Stomach (tissue), 9 donors: Measurements from ENCODE around the gene CMIP. TPM values are rescaled to one million over a fixed set of nuclear protein-coding genes. Genes with fewer than 3 reads are reported as not detected.

Source experiments
- DNase-seq, 2 donors: peaks; one replicate each; pipeline versions ENCODE4 v3.0.0 to v3.0.0-alpha.2; 2013 to 2019
- H3K27ac ChIP-seq, 5 donors: fragments of 200-600 bp in 4 of 5; sonication (generic) in 4 of 5; one replicate each; pipeline ENCODE4 v1.5.1; 2013 to 2019; ENCODE audit warnings: mild to moderate bottlenecking in 1 of 5, moderate library complexity in 1 of 5
- H3K27me3 ChIP-seq, 3 donors: fragments of 200-600 bp; sonication (generic); one replicate each; pipeline ENCODE4 v1.5.1; 2017 to 2019; ENCODE audit warnings: mixed run types in 1 of 3
- H3K36me3 ChIP-seq, 4 donors: fragments of 200-600 bp; sonication (generic); 1 replicate in 3 of 4; 2 replicates in 1 of 4; pipeline ENCODE4 v1.5.1; 2016 to 2019
- H3K4me1 ChIP-seq, 4 donors: fragments of 200-600 bp; sonication (generic); one replicate each; pipeline ENCODE4 v1.5.1; 2016 to 2019
- H3K4me3 ChIP-seq, 4 donors: fragments of 200-600 bp; sonication (generic) in 3 of 4; one replicate each; pipeline ENCODE4 v1.5.1; 2016 to 2019; ENCODE audit warnings: mild to moderate bottlenecking in 1 of 4
- H3K9me3 ChIP-seq, 4 donors: fragments of 200-600 bp; sonication (generic); one replicate each; pipeline ENCODE4 v1.5.1; 2016 to 2019
- EP300 ChIP-seq: sonication (generic); formaldehyde crosslinking; IDR thresholded peaks from one replicate; pipeline ENCODE4 v1.6.1; 2017; ENCODE audit warnings: antibody characterized with exemption
- POLR2A ChIP-seq, 4 donors: fragments of 450-650 bp; IDR thresholded peaks; one replicate each; pipeline ENCODE4 v1.6.1; 2016; ENCODE audit warnings: antibody characterized with exemption in 4 of 4, control low read depth in 2 of 4, mild to moderate bottlenecking in 1 of 4, moderate library complexity in 1 of 4
- POLR2AphosphoS5 ChIP-seq, 3 donors: sonication (generic); formaldehyde crosslinking; IDR thresholded peaks; one replicate each; pipeline ENCODE4 v1.6.1; 2016; ENCODE audit warnings: antibody characterized with exemption in 3 of 3
- WGBS, 5 donors: extraction: QIAGEN DNeasy Blood & Tissue Kit in 3 of 5; methylation state at CpG; one replicate each; pipeline versions ENCODE4 v1.1.5 to v1.1.7; 2013 to 2018; 5-methylcytosine and 5-hydroxymethylcytosine counted together
- intact Hi-C: fragments of 100-400 bp; cut with DNase I; formaldehyde crosslinking; loops from one replicate; pipeline ENCODE4 v1.15.1; 2023; ENCODE audit warnings: low total_unique reads
- polyA plus RNA-seq, 3 donors: library from polyadenylated mRNA; stranded (reverse); fragments of 200-250 nt; gene quantifications; one replicate each; pipeline ENCODE4 v1.2.3, GENCODE V29; 2013
- total RNA-seq, 5 donors: library from RNA; depleted of rRNA; stranded (reverse); fragments of >200 nt; gene quantifications; one replicate each; pipeline versions ENCODE4 v1.1.0 to v1.2.3, GENCODE V29; 2014 to 2016
- TF ChIP-seq, protein P1 (sequence below), 7 experiments: fragments of 450-650 bp in 4 of 7; fragments of 200-600 bp in 3 of 7; sonication (generic) in 3 of 7; IDR thresholded peaks; one replicate each; pipeline ENCODE4 v1.5.1; 2016 to 2019; ENCODE audit warnings: antibody characterized with exemption in 7 of 7, control low read depth in 2 of 7, mild to moderate bottlenecking in 1 of 7
- donor health status: healthy with polysubstance abuse.
- donor health status: Bipolar disorder and iron deficiency.
- donor health status: healthy.

The CMIP gene
- total and polyA plus RNA-seq, 8 donors = 11.1 to 71.0 (median 31.2) TPM

- DNase-seq = no peak
- Histone ChIP-seq H3K27ac (peak overlapping the region in 2 of 5 donors; percentile 63 to 69), H3K27me3 (no peaks in the 10 kb centered on the region), H3K4me1 (peaks cover 15 to 50% (median 26%) of the 10 kb centered on the region in 4 donors), H3K4me3 (no peak overlapping the region), H3K36me3 (peaks cover 5 to 25% (median 9%) of the 10 kb centered on the region in 4 donors), H3K9me3 (no peaks in the 10 kb centered on the region)
- intact Hi-C loops = loop anchor here (10.0 kb wide), 2 partner anchors 68 to 222 kb away; no protein-coding TSS in a partner anchor
- TF ChIP-seq POLR2AphosphoS5 (IDR thresholded peaks at IDR 0.05) = no peak
- TF ChIP-seq POLR2A (IDR thresholded peaks at IDR 0.05) = no peak
- TF ChIP-seq EP300 = no peak
- WGBS, 5 donors = 90 to 98% (median 93%) methylated on average over 4 to 6 of the region's 6 CpGs
Observed at GRCh38 chr16:81627024-81627423, 182.4 kb downstream of the CMIP start.

- Histone ChIP-seq H3K9me3 (no peaks in the 10 kb centered on the region), H3K27ac (peak overlapping the region in 1 of 5 donors; percentile 69), H3K4me3 (no peak overlapping the region), H3K4me1 (peaks cover 17 to 57% (median 29%) of the 10 kb centered on the region in 4 donors), H3K27me3 (no peaks in the 10 kb centered on the region), H3K36me3 (peaks cover 0 to 18% (median 2%) of the 10 kb centered on the region in 4 donors)
- no peak for TF ChIP-seq EP300
- TF ChIP-seq, protein P1, sequence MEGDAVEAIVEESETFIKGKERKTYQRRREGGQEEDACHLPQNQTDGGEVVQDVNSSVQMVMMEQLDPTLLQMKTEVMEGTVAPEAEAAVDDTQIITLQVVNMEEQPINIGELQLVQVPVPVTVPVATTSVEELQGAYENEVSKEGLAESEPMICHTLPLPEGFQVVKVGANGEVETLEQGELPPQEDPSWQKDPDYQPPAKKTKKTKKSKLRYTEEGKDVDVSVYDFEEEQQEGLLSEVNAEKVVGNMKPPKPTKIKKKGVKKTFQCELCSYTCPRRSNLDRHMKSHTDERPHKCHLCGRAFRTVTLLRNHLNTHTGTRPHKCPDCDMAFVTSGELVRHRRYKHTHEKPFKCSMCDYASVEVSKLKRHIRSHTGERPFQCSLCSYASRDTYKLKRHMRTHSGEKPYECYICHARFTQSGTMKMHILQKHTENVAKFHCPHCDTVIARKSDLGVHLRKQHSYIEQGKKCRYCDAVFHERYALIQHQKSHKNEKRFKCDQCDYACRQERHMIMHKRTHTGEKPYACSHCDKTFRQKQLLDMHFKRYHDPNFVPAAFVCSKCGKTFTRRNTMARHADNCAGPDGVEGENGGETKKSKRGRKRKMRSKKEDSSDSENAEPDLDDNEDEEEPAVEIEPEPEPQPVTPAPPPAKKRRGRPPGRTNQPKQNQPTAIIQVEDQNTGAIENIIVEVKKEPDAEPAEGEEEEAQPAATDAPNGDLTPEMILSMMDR (IDR thresholded peaks at IDR 0.05) = no peak
- no peak for TF ChIP-seq POLR2AphosphoS5 (IDR thresholded peaks at IDR 0.05)
- TF ChIP-seq POLR2A (IDR thresholded peaks at IDR 0.05) = no peak
- intact Hi-C loops = loop anchor here (10.0 kb wide), 2 partner anchors 67 to 223 kb away; no protein-coding TSS in a partner anchor
- WGBS, 5 donors = 86 to 95% (median 88%) methylated on average over 5 to 12 of the region's 12 CpGs
- no peak for DNase-seq
Observed at GRCh38 chr16:81627729-81628244, 183.2 kb downstream of the CMIP start.

GRCh38 chr16:81629034-81629802, 184.6 kb downstream of the CMIP start:
- H3K9me3 ChIP-seq = no peaks in the 10 kb centered on the region
- peaks cover 0 to 15% (median 2%) of the 10 kb centered on the region in 4 donors for H3K36me3 ChIP-seq
- no peaks in the 10 kb centered on the region for H3K27me3 ChIP-seq
- WGBS, 5 donors = 88 to 93% (median 92%) methylated on average over 26 of the region's 26 CpGs
- peaks cover 25 to 58% (median 36%) of the 10 kb centered on the region in 4 donors for H3K4me1 ChIP-seq
- peak overlapping the region in 2 of 5 donors; percentile 10 to 29 for H3K27ac ChIP-seq
- no peak overlapping the region for H3K4me3 ChIP-seq
- TF ChIP-seq POLR2A (IDR thresholded peaks at IDR 0.05) (no peak), POLR2AphosphoS5 (IDR thresholded peaks at IDR 0.05) (no peak), EP300 (no peak)
- TF ChIP-seq, protein P1 (IDR thresholded peaks at IDR 0.05) = no peak
- intact Hi-C loops = loop anchor here (10.0 kb wide), 2 partner anchors 66 to 224 kb away; no protein-coding TSS in a partner anchor
- DNase-seq = no peak

GRCh38 chr16:81629896-81630634, 185.5 kb downstream of the CMIP start:
- Histone ChIP-seq H3K4me1 (peaks cover 21 to 59% (median 35%) of the 10 kb centered on the region in 4 donors), H3K4me3 (no peak overlapping the region), H3K36me3 (peaks cover 0 to 15% (median 2%) of the 10 kb centered on the region in 4 donors), H3K9me3 (no peaks in the 10 kb centered on the region), H3K27ac (peak overlapping the region in 3 of 5 donors; percentile 10 to 55 (median 29)), H3K27me3 (no peaks in the 10 kb centered on the region)
- intact Hi-C loops = loop anchor here (10.0 kb wide), 2 partner anchors 65 to 225 kb away; no protein-coding TSS in a partner anchor
- WGBS, 5 donors = 91 to 94% (median 91%) methylated on average over 18 of the region's 18 CpGs
- TF ChIP-seq EP300 (no peak), POLR2A (IDR thresholded peaks at IDR 0.05) (no peak), POLR2AphosphoS5 (IDR thresholded peaks at IDR 0.05) (no peak)
- TF ChIP-seq, protein P1 (IDR thresholded peaks at IDR 0.05) = no peak
- no peak for DNase-seq
